ENCODE measurements around the gene C19orf33. TPM values are rescaled to one million over a fixed set of nuclear protein-coding genes. Genes with fewer than 3 reads are reported as not detected.

C19orf33 gene
- total and polyA plus RNA-seq, 9 of the 15 experiments (the other 6 are each of a cell fraction or from before 2014, with no cell fraction given), result 3.2 TPM; not detected in 8

DNA sequence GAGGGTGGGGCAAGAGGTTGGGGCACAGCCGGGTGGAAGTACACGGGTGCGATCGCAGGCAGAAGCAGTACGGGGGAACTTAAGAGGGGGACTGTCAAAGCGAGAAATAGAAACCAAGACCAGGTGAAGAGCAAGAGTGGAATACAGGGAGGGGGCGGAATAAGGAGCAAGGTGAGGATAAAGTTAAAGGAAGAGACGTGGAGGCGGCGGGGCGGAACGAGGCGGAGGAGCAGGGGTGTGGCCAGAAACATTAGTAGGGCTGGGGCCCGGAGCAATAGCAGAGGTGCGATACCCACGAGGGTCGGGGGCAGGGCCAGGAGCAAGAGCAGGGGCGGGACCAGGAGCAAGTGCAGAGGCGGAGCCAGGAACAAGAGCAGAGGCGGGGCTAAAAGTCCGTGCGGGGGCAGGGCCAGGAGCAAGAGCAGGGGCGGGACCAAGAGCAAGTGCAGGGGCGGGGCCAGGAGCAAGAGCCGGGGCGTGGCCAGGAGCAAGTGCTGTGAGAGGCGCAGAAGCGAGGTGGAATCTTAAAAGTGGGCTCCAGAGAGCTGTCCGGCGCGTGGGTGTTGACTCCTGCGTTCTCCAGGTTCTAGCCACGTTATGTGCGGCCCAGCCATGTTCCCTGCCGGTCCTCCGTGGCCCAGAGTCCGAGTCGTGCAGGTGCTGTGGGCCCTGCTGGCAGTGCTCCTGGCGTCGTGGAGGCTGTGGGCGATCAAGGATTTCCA lies 32.7 kb downstream of the C19orf33 start (continued):
- TF ChIP-seq, protein P1, sequence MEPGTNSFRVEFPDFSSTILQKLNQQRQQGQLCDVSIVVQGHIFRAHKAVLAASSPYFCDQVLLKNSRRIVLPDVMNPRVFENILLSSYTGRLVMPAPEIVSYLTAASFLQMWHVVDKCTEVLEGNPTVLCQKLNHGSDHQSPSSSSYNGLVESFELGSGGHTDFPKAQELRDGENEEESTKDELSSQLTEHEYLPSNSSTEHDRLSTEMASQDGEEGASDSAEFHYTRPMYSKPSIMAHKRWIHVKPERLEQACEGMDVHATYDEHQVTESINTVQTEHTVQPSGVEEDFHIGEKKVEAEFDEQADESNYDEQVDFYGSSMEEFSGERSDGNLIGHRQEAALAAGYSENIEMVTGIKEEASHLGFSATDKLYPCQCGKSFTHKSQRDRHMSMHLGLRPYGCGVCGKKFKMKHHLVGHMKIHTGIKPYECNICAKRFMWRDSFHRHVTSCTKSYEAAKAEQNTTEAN (CRISPR knock-in tag; IDR thresholded peaks at IDR 0.05), result no peak
- no peak for TF ChIP-seq TAF7 (tag; IDR thresholded peaks at IDR 0.05)
- TF ChIP-seq SMC3 (conservative IDR thresholded peaks at IDR 0.05; ENCODE audit: insufficient read depth, low read depth, low read length), result 0 out of 2 replicates have a peak, but pooled peaks have one; percentile 9
- no peak for TF ChIP-seq ZNF395 (CRISPR knock-in tag; IDR thresholded peaks at IDR 0.05)
- no peak for TF ChIP-seq PPARD (CRISPR knock-in tag; IDR thresholded peaks at IDR 0.05)
- peak; percentile 80 to 83 for TF ChIP-seq NRF1 (conservative IDR thresholded peaks at IDR 0.05 in 1 of 2, IDR thresholded peaks at IDR 0.05 in 1 of 2)
- TF ChIP-seq ILF3 (IDR thresholded peaks at IDR 0.05; ENCODE audit: borderline replicate concordance), result no peak
- TF ChIP-seq KDM1A (IDR thresholded peaks at IDR 0.05), result no peak
- TF ChIP-seq SMARCA5 (IDR thresholded peaks at IDR 0.05), result peak; percentile 67; the same call in 1 of the 2 replicates
- no peak for TF ChIP-seq ZNF197 (CRISPR knock-in tag; IDR thresholded peaks at IDR 0.05; ENCODE audit: low read depth)
- peak in 1 of 2 experiments; percentile 42; a peak in 1 of 4 replicates for TF ChIP-seq RCOR1 (IDR thresholded peaks at IDR 0.05; ENCODE audit: borderline replicate concordance in 1 of 2, low read depth in 2 of 2, low read length in 2 of 2)
- TF ChIP-seq ZC3H11A (IDR thresholded peaks at IDR 0.05; ENCODE audit: low read depth, low read length), result no peak
- TF ChIP-seq SMARCE1 (IDR thresholded peaks at IDR 0.05), result peak; percentile 47; the same call in 1 of the 2 replicates
- TF ChIP-seq FOXO4 (CRISPR knock-in tag; IDR thresholded peaks at IDR 0.05), result no peak
- TF ChIP-seq HDAC2 (IDR thresholded peaks at IDR 0.05), result peak; percentile 88
- TF ChIP-seq FOXK2 (conservative IDR thresholded peaks at IDR 0.05 in 1 of 2, IDR thresholded peaks at IDR 0.05 in 1 of 2; ENCODE audit: low read depth in 2 of 2), result peak; percentile 74 to 78; a peak in 3 of 4 replicates
- no peak for TF ChIP-seq KLF6 (CRISPR knock-in tag; IDR thresholded peaks at IDR 0.05; ENCODE audit: borderline replicate concordance)
- TF ChIP-seq NR1H2 (CRISPR knock-in tag; IDR thresholded peaks at IDR 0.05), result no peak
- no peak for TF ChIP-seq SNRNP70 (optimal IDR thresholded peaks at IDR 0.05; ENCODE audit: low read depth, low read length)
- TF ChIP-seq ZNF57 (CRISPR knock-in tag; IDR thresholded peaks at IDR 0.05), result no peak
- no peak for TF ChIP-seq GTF2F1 (IDR thresholded peaks at IDR 0.05; ENCODE audit: low read depth, low read length)
- no peak for TF ChIP-seq HSF4 (CRISPR knock-in tag; IDR thresholded peaks at IDR 0.05; ENCODE audit: borderline replicate concordance)
- TF ChIP-seq ZNF76 (CRISPR knock-in tag; IDR thresholded peaks at IDR 0.05; ENCODE audit: borderline replicate concordance), result no peak
- no peak for TF ChIP-seq CAMTA2 (CRISPR knock-in tag; conservative IDR thresholded peaks at IDR 0.05)
- no peak for TF ChIP-seq ZFP30 (CRISPR knock-in tag; IDR thresholded peaks at IDR 0.05; ENCODE audit: borderline replicate concordance)
- TF ChIP-seq ESRRB (CRISPR knock-in tag; IDR thresholded peaks at IDR 0.05; ENCODE audit: borderline replicate concordance), result no peak

All from K562 (cell line).